ENCODE data around the gene RICTOR.

- no peak for TF ChIP-seq ERG (CRISPR knock-in tag; IDR thresholded peaks at IDR 0.05)
- no peak for TF ChIP-seq ZBTB43 (CRISPR knock-in tag; IDR thresholded peaks at IDR 0.05)
- TF ChIP-seq NR2C2 (CRISPR knock-in tag; IDR thresholded peaks at IDR 0.05): no peak
- no peak for TF ChIP-seq ZBTB21 (CRISPR knock-in tag; IDR thresholded peaks at IDR 0.05; ENCODE audit: borderline replicate concordance)
- TF ChIP-seq CTCF (IDR thresholded peaks at IDR 0.05): no peak
- no peak for TF ChIP-seq USF1 (CRISPR knock-in tag; IDR thresholded peaks at IDR 0.05)
- TF ChIP-seq ESRRA (CRISPR knock-in tag; IDR thresholded peaks at IDR 0.05; ENCODE audit: borderline replicate concordance): no peak
- no peak for TF ChIP-seq ZMAT4 (CRISPR knock-in tag; IDR thresholded peaks at IDR 0.05)
- no peak for TF ChIP-seq RELA (CRISPR knock-in tag; IDR thresholded peaks at IDR 0.05; ENCODE audit: borderline replicate concordance)
- TF ChIP-seq NFATC4 (CRISPR knock-in tag; IDR thresholded peaks at IDR 0.05): no peak
- no peak for TF ChIP-seq MAX (CRISPR knock-in tag; IDR thresholded peaks at IDR 0.05)
- TF ChIP-seq FOXJ3 (CRISPR knock-in tag; IDR thresholded peaks at IDR 0.05; ENCODE audit: borderline replicate concordance): no peak
- TF ChIP-seq ETV6 (CRISPR knock-in tag; IDR thresholded peaks at IDR 0.05): no peak
- TF ChIP-seq ZSCAN18 (CRISPR knock-in tag; IDR thresholded peaks at IDR 0.05): no peak
These were observed 88.2 kb downstream of the RICTOR start for GRCh38 chr5:38985909-38986452.
